Keratinocyte (primary cell): ENCODE measurements around the gene CCDC86.

ENCODE experiments used
- CTCF ChIP-seq, 3 experiments: IDR thresholded peaks in 1 of 3; conservative IDR thresholded peaks in 1 of 3; optimal IDR thresholded peaks in 1 of 3; 2 replicates in 2 of 3; 3 replicates in 1 of 3; pipeline versions ENCODE3 to v1.5.1; 2011; ENCODE audit warnings: low read length in 3 of 3, mild to moderate bottlenecking in 3 of 3, moderate library complexity in 2 of 3, control low read depth in 1 of 3, inconsistent platforms in 1 of 3; ENCODE audit not compliant: insufficient read depth in 2 of 3; ENCODE audit errors: extremely low read depth in 1 of 3
- EZH2 ChIP-seq: IDR thresholded peaks from one replicate; pipeline ENCODE4 v1.6.1; 2012; ENCODE audit warnings: inconsistent platforms, mild to moderate bottlenecking, low read length, moderate library complexity

DNA sequence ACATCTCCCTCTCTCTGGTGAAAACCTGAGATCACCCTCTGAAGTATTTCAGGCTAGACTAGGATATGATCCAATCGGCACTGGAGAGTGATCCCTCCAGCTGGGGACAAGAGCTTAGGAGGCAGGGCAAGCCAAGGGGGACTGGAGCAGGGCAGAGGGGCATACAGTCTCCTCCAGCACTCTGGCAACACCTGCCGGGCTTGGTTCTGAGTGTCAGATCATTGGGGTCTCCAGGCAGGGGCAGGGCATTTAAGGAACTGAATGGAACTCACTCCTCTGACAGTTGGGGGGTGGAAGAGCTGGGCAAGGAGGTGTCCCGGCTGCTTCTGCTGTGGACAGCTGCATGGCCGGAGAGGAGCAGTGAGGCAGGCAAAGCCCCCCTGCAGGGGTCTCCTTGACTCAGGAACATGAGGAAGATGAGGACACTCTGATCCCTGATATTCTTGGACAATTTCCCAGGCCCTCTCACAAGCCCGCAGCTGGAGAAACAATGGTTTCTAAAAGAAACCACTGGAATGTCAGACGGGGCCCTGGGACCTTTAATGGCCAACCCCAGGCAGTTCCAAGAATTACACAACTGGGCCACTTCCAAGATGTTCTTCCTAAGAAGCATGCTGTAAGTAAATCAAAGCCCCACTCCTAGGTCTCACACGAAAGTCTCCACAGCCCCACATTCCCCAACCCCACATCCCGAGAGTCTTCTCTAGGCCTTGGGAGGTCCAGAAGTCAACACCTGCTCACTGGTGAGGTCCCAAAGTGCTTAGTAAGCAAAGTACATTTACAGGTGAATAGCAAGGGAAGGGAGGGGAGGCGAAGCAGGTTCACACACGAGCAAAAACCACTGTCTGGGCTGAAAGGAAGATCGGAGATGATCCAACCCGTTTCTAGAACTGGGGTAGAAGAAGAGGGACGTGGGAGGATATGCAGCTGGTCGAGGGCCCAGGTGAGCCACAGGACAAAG, 1.2 kb upstream of the CCDC86 start:
- TF ChIP-seq CTCF (optimal IDR thresholded peaks at IDR 0.05 in 1 of 3, IDR thresholded peaks at IDR 0.05 in 1 of 3, conservative IDR thresholded peaks at IDR 0.05 in 1 of 3; ENCODE audit: extremely low read depth in 1 of 3, insufficient read depth in 2 of 3, low read length in 3 of 3) (no peak), EZH2 (no peak)
